Measurements from ENCODE around the gene RADIL. TPM values are rescaled to one million over a fixed set of nuclear protein-coding genes. Genes with fewer than 3 reads are reported as not detected.
"Not testable (repeated sequence)": the region's sequence is repeated elsewhere in the genome, so short reads cannot be mapped to it uniquely, and the experiment has no call there.

RADIL gene
- total RNA-seq, 1 experiment from 2014 or later, result 5.6 TPM

- Histone ChIP-seq H3K27me3 (ENCODE audit: low read length) (no peaks in the 10 kb centered on the region), H3K79me2 (ENCODE audit: low read length) (no peaks in the 10 kb centered on the region), H3K4me1 (ENCODE audit: insufficient read depth, low read length) (no peaks in the 10 kb centered on the region), H3K4me2 (ENCODE audit: low read length) (no peak overlapping the region), H3K9me3 (ENCODE audit: low read length) (no peaks in the 10 kb centered on the region), H3K9me2 (replicated peaks; ENCODE audit: low read length) (no peaks in the 10 kb centered on the region), H3K27ac (ENCODE audit: low read length) (no peak overlapping the region), H3K4me3 (ENCODE audit: low read length) (no peak overlapping the region), H2AFZ (ENCODE audit: low read length) (no peak overlapping the region), H3K9ac (ENCODE audit: low read length) (no peak overlapping the region), H3F3A (ENCODE audit: low read length, unreplicated experiment) (no peaks in the 10 kb centered on the region), H3K36me3 (ENCODE audit: low read depth, low read length) (no peaks in the 10 kb centered on the region), H4K20me1 (ENCODE audit: low read length) (no peaks in the 10 kb centered on the region)
- no TSS peak for BruUV-seq (replicated peaks)
- POLR2A ChIA-PET (ENCODE audit: unreplicated experiment), result no interaction called here
- CTCF ChIA-PET, result no interaction called here
- DNase-seq (no peak), ATAC-seq (peak; percentile 20)
- intact Hi-C loops (cut with micrococcal nuclease), result no loop called here
- TF ChIP-seq CTCF (conservative IDR thresholded peaks at IDR 0.05; ENCODE audit: low read depth, low read length) (no peak), EZH2 (IDR thresholded peaks at IDR 0.05; ENCODE audit: low read length, unreplicated experiment) (no peak), EZH2phosphoT487 (IDR thresholded peaks at IDR 0.05; ENCODE audit: borderline replicate concordance, low read length) (no peak)
Observed at GRCh38 chr7:4803397-4804241, 79.9 kb downstream of the RADIL start.

GRCh38 chr7:4802577-4802976 is 80.9 kb downstream of the RADIL start:
- H3K9me2 ChIP-seq (replicated peaks; ENCODE audit: low read length); H3K9me3 ChIP-seq (ENCODE audit: low read length); CTCF ChIA-PET; H3K27me3 ChIP-seq (ENCODE audit: low read length); ATAC-seq; BruUV-seq (replicated peaks); DNase-seq; H3K27ac ChIP-seq (ENCODE audit: low read length); H4K20me1 ChIP-seq (ENCODE audit: low read length); H3F3A ChIP-seq (ENCODE audit: low read length, unreplicated experiment); H3K79me2 ChIP-seq (ENCODE audit: low read length); H3K9ac ChIP-seq (ENCODE audit: low read length); H3K36me3 ChIP-seq (ENCODE audit: low read depth, low read length); H3K4me2 ChIP-seq (ENCODE audit: low read length); H3K4me3 ChIP-seq (ENCODE audit: low read length); H3K4me1 ChIP-seq (ENCODE audit: insufficient read depth, low read length); intact Hi-C loops (cut with micrococcal nuclease); POLR2A ChIA-PET (ENCODE audit: unreplicated experiment); H2AFZ ChIP-seq (ENCODE audit: low read length): not testable (repeated sequence)

GRCh38 chr7:4801839-4802231 is 81.7 kb downstream of the RADIL start:
- no peak overlapping the region for H2AFZ ChIP-seq (ENCODE audit: low read length)
- no TSS peak for BruUV-seq (replicated peaks)
- ATAC-seq, result no peak
- H3K79me2 ChIP-seq (ENCODE audit: low read length), result no peaks in the 10 kb centered on the region
- H3K4me1 ChIP-seq (ENCODE audit: insufficient read depth, low read length), result no peaks in the 10 kb centered on the region
- DNase-seq, result no peak
- H3K9me2 ChIP-seq (replicated peaks; ENCODE audit: low read length), result no peaks in the 10 kb centered on the region
- no peak for TF ChIP-seq CTCF (conservative IDR thresholded peaks at IDR 0.05; ENCODE audit: low read depth, low read length)
- no peak for TF ChIP-seq EZH2phosphoT487 (IDR thresholded peaks at IDR 0.05; ENCODE audit: borderline replicate concordance, low read length)
- no peak for TF ChIP-seq EZH2 (IDR thresholded peaks at IDR 0.05; ENCODE audit: low read length, unreplicated experiment)
- no peak overlapping the region for H3K9ac ChIP-seq (ENCODE audit: low read length)
- intact Hi-C loops (cut with micrococcal nuclease), result no loop called here
- CTCF ChIA-PET, result no interaction called here
- POLR2A ChIA-PET (ENCODE audit: unreplicated experiment), result no interaction called here
- H3K4me2 ChIP-seq (ENCODE audit: low read length), result no peak overlapping the region
- H3K27ac ChIP-seq (ENCODE audit: low read length), result no peak overlapping the region
- H3K27me3 ChIP-seq (ENCODE audit: low read length), result no peaks in the 10 kb centered on the region
- no peaks in the 10 kb centered on the region for H3F3A ChIP-seq (ENCODE audit: low read length, unreplicated experiment)
- H3K36me3 ChIP-seq (ENCODE audit: low read depth, low read length), result no peaks in the 10 kb centered on the region
- no peaks in the 10 kb centered on the region for H4K20me1 ChIP-seq (ENCODE audit: low read length)
- H3K4me3 ChIP-seq (ENCODE audit: low read length), result no peak overlapping the region
- no peaks in the 10 kb centered on the region for H3K9me3 ChIP-seq (ENCODE audit: low read length)

Data from PC-3 (cell line).